Measurements from ENCODE around the gene G6PC1. TPM values are rescaled to one million over a fixed set of nuclear protein-coding genes. Genes with fewer than 3 reads are reported as not detected.

The G6PC1 gene
- total and polyA plus RNA-seq, 2 of the 13 experiments (the other 11 are each of a cell fraction or from before 2014, with no cell fraction given): 1.7 to 37.9 TPM

GRCh38 chr17:42928714-42929496 lies 28.3 kb downstream of the G6PC1 start (continued):
- TF ChIP-seq ZNF788 (CRISPR knock-in tag; IDR thresholded peaks at IDR 0.05; ENCODE audit: borderline replicate concordance) (peak; percentile 26; the same call in 1 of the 2 replicates), ZFP37 (CRISPR knock-in tag; IDR thresholded peaks at IDR 0.05; ENCODE audit: borderline replicate concordance) (0 out of 2 replicates have a peak, but pooled peaks have one; percentile 27), TOE1 (CRISPR knock-in tag; IDR thresholded peaks at IDR 0.05) (peak; percentile 78; the same call in 1 of the 2 replicates), HNF1B (CRISPR knock-in tag; IDR thresholded peaks at IDR 0.05) (peak; percentile 44; the same call in 1 of the 2 replicates), ZNF747 (CRISPR knock-in tag; IDR thresholded peaks at IDR 0.05; ENCODE audit: borderline replicate concordance) (0 out of 2 replicates have a peak, but pooled peaks have one; percentile 30), RARG (CRISPR knock-in tag; IDR thresholded peaks at IDR 0.05; ENCODE audit: low read depth) (no peak), ZNF232 (CRISPR knock-in tag; IDR thresholded peaks at IDR 0.05; ENCODE audit: borderline replicate concordance) (peak; percentile 60; the same call in 1 of the 2 replicates), MAFG (CRISPR knock-in tag; IDR thresholded peaks at IDR 0.05) (peak; percentile 92), ATAD3A (CRISPR knock-in tag; IDR thresholded peaks at IDR 0.05) (no peak), SOX13 (IDR thresholded peaks at IDR 0.05) (no peak), SOX13 (CRISPR knock-in tag; conservative IDR thresholded peaks at IDR 0.05 in 1 of 2, IDR thresholded peaks at IDR 0.05 in 1 of 2) (no peak), NFE2L2 (IDR thresholded peaks at IDR 0.05; ENCODE audit: low read length) (peak; percentile 99), KAT8 (CRISPR knock-in tag; IDR thresholded peaks at IDR 0.05) (peak; percentile 65; the same call in 1 of the 2 replicates), RARA (CRISPR knock-in tag; IDR thresholded peaks at IDR 0.05) (peak; percentile 15; the same call in 1 of the 2 replicates), GATAD1 (CRISPR knock-in tag; IDR thresholded peaks at IDR 0.05) (peak; percentile 57; the same call in 1 of the 2 replicates), EEA1 (CRISPR knock-in tag; IDR thresholded peaks at IDR 0.05; ENCODE audit: borderline replicate concordance) (no peak), SP140L (CRISPR knock-in tag; IDR thresholded peaks at IDR 0.05; ENCODE audit: borderline replicate concordance) (no peak), CEBPG (CRISPR knock-in tag; IDR thresholded peaks at IDR 0.05) (peak; percentile 36; the same call in 1 of the 2 replicates), CBX2 (IDR thresholded peaks at IDR 0.05; ENCODE audit: low read depth, low read length) (no peak), CBX2 (CRISPR knock-in tag; IDR thresholded peaks at IDR 0.05; ENCODE audit: low read depth) (no peak), PHF8 (CRISPR knock-in tag; IDR thresholded peaks at IDR 0.05) (0 out of 2 replicates have a peak, but pooled peaks have one; percentile 39), THRA (CRISPR knock-in tag; IDR thresholded peaks at IDR 0.05; ENCODE audit: borderline replicate concordance) (peak; percentile 74; the same call in 1 of the 2 replicates)

All from HepG2 (cell line).